SK-N-SH (cell line): ENCODE measurements around the gene SEL1L2. TPM values are rescaled to one million over a fixed set of nuclear protein-coding genes. Genes with fewer than 3 reads are reported as not detected.

Experiments
- CTCF ChIA-PET: fragments of 300-600, 350-600 bp; formaldehyde crosslinking; extraction: SDS; loops from one replicate; lab custom pipeline; 2021; lab: Yijun Ruan, JAX
- POLR2A ChIA-PET: fragments of 350-600 bp; sonication (Branson Sonifier 250); formaldehyde crosslinking; extraction: SDS; loops from one replicate; lab custom pipeline; 2020; ENCODE audit warnings: antibody characterized with exemption, inconsistent platforms; lab: Yijun Ruan, JAX
- DNase-seq: peaks from one replicate; pipeline ENCODE4 v3.0.0; 2012
- H2AFZ ChIP-seq: fragments of 200-600 bp; sonication (generic); 2 replicates; pipeline ENCODE4 v1.8.1; 2016; ENCODE audit warnings: antibody characterized with exemption, mild to moderate bottlenecking, low read depth
- H3F3A ChIP-seq: fragments of 200-600 bp; sonication (generic); replicated peaks from 2 replicates; pipeline ENCODE3; 2016; ENCODE audit warnings: antibody characterized with exemption, mild to moderate bottlenecking; ENCODE audit not compliant: insufficient read depth
- H3K27ac ChIP-seq, 2 experiments: fragments of 200-500 bp in 1 of 2; fragments of 200-600 bp in 1 of 2; sonication (Bioruptor generic) in 1 of 2; sonication (generic), shearing (Covaris generic) in 1 of 2; 2 replicates each; pipeline versions ENCODE4 v1.5.1 to v1.6.1; 2014 to 2016; ENCODE audit warnings: low read depth in 2 of 2, inconsistent platforms in 1 of 2, low read length in 1 of 2, mild to moderate bottlenecking in 1 of 2, mixed read lengths in 1 of 2
- H3K27me3 ChIP-seq: fragments of 200-600 bp; sonication (generic), shearing (Covaris generic); 2 replicates; pipeline ENCODE4 v1.6.1; 2016; ENCODE audit warnings: mixed run types; ENCODE audit not compliant: insufficient read depth
- H3K36me3 ChIP-seq, 2 experiments: fragments of 200-500 bp in 1 of 2; fragments of 200-600 bp in 1 of 2; sonication (Bioruptor generic) in 1 of 2; sonication (generic) in 1 of 2; replicated peaks in 1 of 2; 2 replicates each; pipeline versions ENCODE3 to v1.5.1; 2014 to 2016; ENCODE audit warnings: low read length in 1 of 2, mild to moderate bottlenecking in 1 of 2; ENCODE audit not compliant: insufficient read depth in 2 of 2, control insufficient read depth in 1 of 2
- H3K4me1 ChIP-seq, 2 experiments: fragments of 200-500 bp in 1 of 2; fragments of 200-600 bp in 1 of 2; sonication (Bioruptor generic) in 1 of 2; sonication (generic), shearing (Covaris generic) in 1 of 2; 2 replicates each; pipeline versions ENCODE4 v1.5.1 to v1.6.1; 2014 to 2016; ENCODE audit warnings: low read depth in 1 of 2, low read length in 1 of 2, mixed run types in 1 of 2; ENCODE audit not compliant: insufficient read depth in 2 of 2, control insufficient read depth in 1 of 2
- H3K4me2 ChIP-seq: fragments of 200-600 bp; sonication (generic), shearing (Covaris generic); 2 replicates; pipeline ENCODE4 v1.6.1; 2017; ENCODE audit warnings: mixed run types
- H3K4me3 ChIP-seq, 2 experiments: fragments of 200-500 bp in 1 of 2; fragments of 200-600 bp in 1 of 2; sonication (Bioruptor generic) in 1 of 2; sonication (generic), shearing (Covaris generic) in 1 of 2; 2 replicates each; pipeline versions ENCODE4 v1.5.1 to v1.8.1; 2014 to 2016; ENCODE audit warnings: low read depth in 2 of 2, inconsistent platforms in 1 of 2, low read length in 1 of 2, mild to moderate bottlenecking in 1 of 2, mixed read lengths in 1 of 2, moderate library complexity in 1 of 2
- H3K79me2 ChIP-seq: fragments of 200-600 bp; sonication (generic); 2 replicates; pipeline ENCODE4 v1.8.1; 2017; ENCODE audit warnings: mild to moderate bottlenecking; ENCODE audit not compliant: insufficient read depth
- H3K9ac ChIP-seq: fragments of 200-600 bp; sonication (generic); 2 replicates; pipeline ENCODE4 v1.6.1; 2017; ENCODE audit warnings: mixed run types
- H3K9me2 ChIP-seq: fragments of 200-600 bp; sonication (generic); 2 replicates; pipeline ENCODE4 v1.6.1; 2017; ENCODE audit warnings: mixed run types
- H3K9me3 ChIP-seq: fragments of 200-600 bp; sonication (generic); 2 replicates; pipeline ENCODE4 v1.6.1; 2017; ENCODE audit warnings: mixed run types, mild to moderate bottlenecking, moderate library complexity
- H4K20me1 ChIP-seq: fragments of 200-600 bp; sonication (generic); 2 replicates; pipeline ENCODE4 v1.6.1; 2017; ENCODE audit warnings: mild to moderate bottlenecking, mixed run types; ENCODE audit not compliant: insufficient read depth
- CHD2 ChIP-seq: fragments of 150-350 bp; IDR thresholded peaks from 2 replicates; pipeline ENCODE4 v1.6.1; 2018; ENCODE audit warnings: low read length; ENCODE audit not compliant: partially characterized antibody
- CTCF ChIP-seq: fragments of 200-600 bp; sonication (generic); IDR thresholded peaks from 2 replicates; pipeline ENCODE4 v1.6.1; 2017; ENCODE audit warnings: antibody characterized with exemption, mild to moderate bottlenecking, moderate library complexity
- EP300 ChIP-seq, 2 experiments: IDR thresholded peaks; 2 replicates each; pipeline versions ENCODE4 v1.4.0 to v1.6.1; 2012; ENCODE audit warnings: borderline replicate concordance in 1 of 2, low read depth in 1 of 2, low read length in 1 of 2
- FOXJ3 ChIP-seq: sonication (generic); formaldehyde crosslinking; IDR thresholded peaks from 2 replicates; pipeline ENCODE4 v1.5.1; 2020; ENCODE audit warnings: mild to moderate bottlenecking, missing genetic modification reagents
- GATA2 ChIP-seq: sonication (generic); formaldehyde crosslinking; IDR thresholded peaks from 2 replicates; pipeline ENCODE4 v1.5.0; 2020; ENCODE audit warnings: mild to moderate bottlenecking, missing genetic modification reagents
- IRF3 ChIP-seq: fragments of 150-350 bp; IDR thresholded peaks from 2 replicates; pipeline ENCODE4 v1.6.1; 2016; ENCODE audit warnings: mild to moderate bottlenecking, low read depth, low read length
- JUND ChIP-seq: IDR thresholded peaks from 2 replicates; pipeline ENCODE4 v1.4.0; 2012
- MEF2A ChIP-seq: IDR thresholded peaks from 2 replicates; pipeline ENCODE4 v1.4.0; 2012; ENCODE audit warnings: low read depth, borderline replicate concordance
- NFIC ChIP-seq: IDR thresholded peaks from 2 replicates; pipeline ENCODE4 v1.4.0; 2012; ENCODE audit warnings: borderline replicate concordance
- NRF1 ChIP-seq: IDR thresholded peaks from 2 replicates; pipeline ENCODE4 v1.6.1; 2012; ENCODE audit warnings: low read depth, mild to moderate bottlenecking, low read length
- PBX3 ChIP-seq: IDR thresholded peaks from 2 replicates; pipeline ENCODE4; 2012
- RAD21 ChIP-seq: IDR thresholded peaks from 2 replicates; pipeline ENCODE4 v1.6.1; 2012; ENCODE audit warnings: mild to moderate bottlenecking, low read length
- RCOR1 ChIP-seq: fragments of 150-350 bp; IDR thresholded peaks from 2 replicates; pipeline ENCODE4 v1.6.1; 2017; ENCODE audit warnings: antibody characterized with exemption, low read length
- RXRA ChIP-seq: IDR thresholded peaks from 2 replicates; pipeline ENCODE4 v1.4.0; 2012; ENCODE audit warnings: low read depth, mild to moderate bottlenecking, borderline replicate concordance
- SIN3A ChIP-seq: IDR thresholded peaks from 2 replicates; pipeline ENCODE4 v1.6.1; 2012; ENCODE audit warnings: low read depth, mild to moderate bottlenecking, low read length, moderate library complexity, borderline replicate concordance
- SMC3 ChIP-seq: IDR thresholded peaks from 2 replicates; pipeline ENCODE4 v1.6.1; 2012; ENCODE audit warnings: low read depth, low read length, improper control_type of control experiment
- TAF1 ChIP-seq: IDR thresholded peaks from 2 replicates; pipeline ENCODE4 v1.6.1; 2012; ENCODE audit warnings: low read depth, mild to moderate bottlenecking, low read length, moderate library complexity, borderline replicate concordance
- USF1 ChIP-seq: IDR thresholded peaks from 2 replicates; pipeline ENCODE4 v1.4.0; 2012; ENCODE audit warnings: low read depth, borderline replicate concordance
- USF2 ChIP-seq: fragments of 150-350 bp; IDR thresholded peaks from 2 replicates; pipeline ENCODE4 v1.6.1; 2017; ENCODE audit warnings: antibody characterized with exemption, low read length, low read depth, borderline replicate concordance
- WGBS: methylation state at CpG from one replicate; pipeline ENCODE4 v1.1.6; 2017; ENCODE audit warnings: low lambda C conversion rate; 5-methylcytosine and 5-hydroxymethylcytosine counted together
- polyA plus RNA-seq, 3 experiments: library from polyadenylated mRNA; depleted of rRNA; stranded (reverse); fragments of >200 nt; gene quantifications; 2 replicates each; pipeline ENCODE4 v1.2.3, GENCODE V29; 2012

Gene SEL1L2
- polyA plus RNA-seq, 1 of the 3 experiments (the other 2 are of a cell fraction), result not detected

GRCh38 chr20:13913572-13913971 lies 76.8 kb downstream of the SEL1L2 start:
- no peaks in the 10 kb centered on the region for H3K79me2 ChIP-seq
- ChIA-PET POLR2A (no interaction called here), CTCF (interaction anchor here (0.9 kb wide), 2 partner anchors 16 to 36 kb away, joined by 3 to 4 read pairs; no protein-coding TSS in a partner anchor)
- no peaks in the 10 kb centered on the region; a peak in 1 of 4 replicates for H3K4me1 ChIP-seq
- H3K4me2 ChIP-seq, result no peak overlapping the region
- H3F3A ChIP-seq, result no peaks in the 10 kb centered on the region
- TF ChIP-seq USF1 (no peak), SMC3 (no peak), JUND (no peak), CHD2 (no peak), RCOR1 (no peak), NRF1 (no peak), USF2 (no peak), MEF2A (no peak), NFIC (no peak), IRF3 (no peak), RAD21 (no peak)
- H2AFZ ChIP-seq, result no peak overlapping the region
- no peaks in the 10 kb centered on the region for H3K27me3 ChIP-seq
- H3K9ac ChIP-seq, result no peak overlapping the region
- no peaks in the 10 kb centered on the region for H3K9me2 ChIP-seq
- H3K36me3 ChIP-seq, result no peaks in the 10 kb centered on the region
- H3K27ac ChIP-seq, result no peak overlapping the region
- H3K9me3 ChIP-seq, result no peaks in the 10 kb centered on the region
- H3K4me3 ChIP-seq, result no peak overlapping the region
- no peak for DNase-seq
- no peaks in the 10 kb centered on the region for H4K20me1 ChIP-seq
- WGBS, result 52% methylated on average over 4 of the region's 4 CpGs

GRCh38 chr20:13913131-13913530 lies 77.3 kb downstream of the SEL1L2 start:
- CTCF ChIA-PET, result interaction anchor here (0.9 kb wide), 2 partner anchors 15 to 37 kb away, joined by 3 to 4 read pairs; no protein-coding TSS in a partner anchor
- 86% methylated on average over 1 of the region's 1 CpG for WGBS

More at GRCh38 chr20:13913131-13913530, 77.3 kb downstream of the SEL1L2 start:
- H3K27me3 ChIP-seq, result no peaks in the 10 kb centered on the region
- H3K4me2 ChIP-seq, result no peak overlapping the region
- H3F3A ChIP-seq, result no peaks in the 10 kb centered on the region
- H3K9me3 ChIP-seq, result no peaks in the 10 kb centered on the region
- no peaks in the 10 kb centered on the region for H3K36me3 ChIP-seq
- POLR2A ChIA-PET, result no interaction called here
- H2AFZ ChIP-seq, result no peak overlapping the region; the same call in 1 of the 2 replicates
- TF ChIP-seq RCOR1 (no peak), RAD21 (no peak), FOXJ3 (no peak), CTCF (no peak), TAF1 (no peak), SMC3 (no peak), GATA2 (CRISPR knock-in tag) (no peak), USF2 (no peak), PBX3 (no peak), SIN3A (no peak), RXRA (no peak), EP300 (IDR thresholded peaks at IDR 0.05; ENCODE audit: borderline replicate concordance in 1 of 2, low read depth in 1 of 2, low read length in 1 of 2) (no peak), USF1 (no peak), MEF2A (no peak)
- H3K9me2 ChIP-seq, result no peaks in the 10 kb centered on the region
- H3K4me3 ChIP-seq, result no peak overlapping the region
- H3K79me2 ChIP-seq, result no peaks in the 10 kb centered on the region
- no peaks in the 10 kb centered on the region; a peak in 1 of 4 replicates for H3K4me1 ChIP-seq
- no peaks in the 10 kb centered on the region for H4K20me1 ChIP-seq
- H3K27ac ChIP-seq, result no peak overlapping the region
- DNase-seq, result no peak
- H3K9ac ChIP-seq, result no peak overlapping the region
